ENCODE data around the gene GTF3C4. TPM values are rescaled to one million over a fixed set of nuclear protein-coding genes. Genes with fewer than 3 reads are reported as not detected.
"Not testable (repeated sequence)": the region's sequence is repeated elsewhere in the genome, so short reads cannot be mapped to it uniquely, and the experiment has no call there.

Gene GTF3C4
- total RNA-seq, 1 donor from 2014 or later = 25.9 TPM

DNA sequence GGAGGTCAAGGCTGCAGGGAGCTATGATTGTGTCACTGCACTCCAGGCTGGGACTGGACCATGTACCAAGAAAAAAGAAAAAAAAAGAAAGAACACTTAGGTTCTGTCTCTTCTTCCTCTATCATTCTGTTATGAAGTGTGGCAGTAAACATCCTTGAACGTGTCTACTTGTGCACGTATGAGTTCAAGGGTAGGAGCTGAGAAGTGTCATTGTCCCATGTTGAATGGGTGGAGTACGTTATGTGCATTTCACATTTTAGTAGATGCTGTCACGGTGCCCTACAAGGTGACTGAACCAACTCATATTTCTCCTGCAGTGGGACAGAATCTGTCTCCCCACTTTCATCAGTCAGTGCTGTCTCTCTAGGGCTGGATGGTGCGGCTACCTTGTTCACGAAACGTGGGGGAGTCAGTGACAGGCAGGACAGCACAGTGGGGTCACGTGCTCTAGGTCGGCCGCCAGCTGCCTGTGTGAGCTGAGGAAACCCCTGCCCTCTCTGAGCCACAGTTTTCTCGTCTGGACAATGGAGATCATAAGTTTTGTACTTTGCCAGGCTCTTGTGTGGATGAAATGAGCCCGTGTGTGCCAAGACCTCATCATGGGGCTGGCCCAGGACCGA, 47.2 kb downstream of the GTF3C4 start:
- Mint-ChIP-seq H3K9me3 (no peaks in the 10 kb centered on the region), H3K27me3 (peaks cover 11% of the 10 kb centered on the region), H3K4me1 (ENCODE audit: unreplicated experiment) (no peaks in the 10 kb centered on the region), H3K27ac (no peak overlapping the region), H3K36me3 (no peaks in the 10 kb centered on the region), H3K4me3 (no peak overlapping the region)
- peak; percentile 50 for DNase-seq (ENCODE audit: extremely low spot score, unreplicated experiment)
- TF ChIP-seq, protein P1, sequence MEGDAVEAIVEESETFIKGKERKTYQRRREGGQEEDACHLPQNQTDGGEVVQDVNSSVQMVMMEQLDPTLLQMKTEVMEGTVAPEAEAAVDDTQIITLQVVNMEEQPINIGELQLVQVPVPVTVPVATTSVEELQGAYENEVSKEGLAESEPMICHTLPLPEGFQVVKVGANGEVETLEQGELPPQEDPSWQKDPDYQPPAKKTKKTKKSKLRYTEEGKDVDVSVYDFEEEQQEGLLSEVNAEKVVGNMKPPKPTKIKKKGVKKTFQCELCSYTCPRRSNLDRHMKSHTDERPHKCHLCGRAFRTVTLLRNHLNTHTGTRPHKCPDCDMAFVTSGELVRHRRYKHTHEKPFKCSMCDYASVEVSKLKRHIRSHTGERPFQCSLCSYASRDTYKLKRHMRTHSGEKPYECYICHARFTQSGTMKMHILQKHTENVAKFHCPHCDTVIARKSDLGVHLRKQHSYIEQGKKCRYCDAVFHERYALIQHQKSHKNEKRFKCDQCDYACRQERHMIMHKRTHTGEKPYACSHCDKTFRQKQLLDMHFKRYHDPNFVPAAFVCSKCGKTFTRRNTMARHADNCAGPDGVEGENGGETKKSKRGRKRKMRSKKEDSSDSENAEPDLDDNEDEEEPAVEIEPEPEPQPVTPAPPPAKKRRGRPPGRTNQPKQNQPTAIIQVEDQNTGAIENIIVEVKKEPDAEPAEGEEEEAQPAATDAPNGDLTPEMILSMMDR (conservative IDR thresholded peaks at IDR 0.05) = no peak

- not testable (repeated sequence) for H3K4me1 Mint-ChIP-seq (ENCODE audit: unreplicated experiment); DNase-seq (ENCODE audit: extremely low spot score, unreplicated experiment); H3K4me3 Mint-ChIP-seq; H3K9me3 Mint-ChIP-seq; H3K27ac Mint-ChIP-seq; H3K36me3 Mint-ChIP-seq
- H3K27me3 Mint-ChIP-seq = peaks cover 11% of the 10 kb centered on the region
Observed at GRCh38 chr9:132718381-132718928, 48.2 kb downstream of the GTF3C4 start.

DNA sequence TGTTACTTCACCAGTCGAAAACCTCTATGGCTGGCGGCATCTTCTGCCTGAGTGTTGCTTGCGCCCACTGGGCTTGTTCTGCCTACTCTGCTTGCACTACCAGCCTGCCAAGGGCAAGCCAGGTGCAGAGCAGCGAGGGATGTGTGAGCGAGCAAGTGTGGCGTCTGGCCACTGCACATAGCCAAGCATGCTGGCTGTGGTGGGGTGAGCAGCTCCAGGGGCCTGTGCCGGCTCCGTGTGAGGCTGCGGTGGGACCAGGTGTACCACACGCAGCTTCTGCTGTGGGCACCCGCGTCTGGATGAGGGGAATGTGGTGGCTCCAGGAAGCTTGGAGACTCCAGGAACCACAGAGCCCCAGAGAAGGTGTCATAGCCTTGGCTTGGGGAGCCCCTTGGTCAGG, 51.4 kb downstream of the GTF3C4 start:
- TF ChIP-seq, protein P1 (conservative IDR thresholded peaks at IDR 0.05) = no peak
- Mint-ChIP-seq H3K4me3 (no peak overlapping the region), H3K27ac (no peak overlapping the region), H3K36me3 (no peaks in the 10 kb centered on the region), H3K4me1 (ENCODE audit: unreplicated experiment) (no peaks in the 10 kb centered on the region), H3K27me3 (peaks cover 11% of the 10 kb centered on the region), H3K9me3 (no peaks in the 10 kb centered on the region)
- DNase-seq (ENCODE audit: extremely low spot score, unreplicated experiment) = no peak

- H3K4me3 Mint-ChIP-seq = no peak overlapping the region
- no peaks in the 10 kb centered on the region for H3K4me1 Mint-ChIP-seq (ENCODE audit: unreplicated experiment)
- H3K9me3 Mint-ChIP-seq = no peaks in the 10 kb centered on the region
- no peaks in the 10 kb centered on the region for H3K36me3 Mint-ChIP-seq
- peaks cover 9% of the 10 kb centered on the region for H3K27me3 Mint-ChIP-seq
- TF ChIP-seq, protein P1 (conservative IDR thresholded peaks at IDR 0.05) = no peak
- no peak for DNase-seq (ENCODE audit: extremely low spot score, unreplicated experiment)
- H3K27ac Mint-ChIP-seq = no peak overlapping the region
Observed at GRCh38 chr9:132722564-132723065, 52.4 kb downstream of the GTF3C4 start.

GRCh38 chr9:132723809-132724208, 53.5 kb downstream of the GTF3C4 start:
- H3K9me3 Mint-ChIP-seq = no peaks in the 10 kb centered on the region
- H3K36me3 Mint-ChIP-seq = no peaks in the 10 kb centered on the region
- no peak overlapping the region for H3K27ac Mint-ChIP-seq
- H3K4me3 Mint-ChIP-seq = no peak overlapping the region
- DNase-seq (ENCODE audit: extremely low spot score, unreplicated experiment) = no peak
- H3K27me3 Mint-ChIP-seq = peaks cover 5% of the 10 kb centered on the region
- H3K4me1 Mint-ChIP-seq (ENCODE audit: unreplicated experiment) = no peaks in the 10 kb centered on the region
- TF ChIP-seq, protein P1 (conservative IDR thresholded peaks at IDR 0.05) = no peak

GRCh38 chr9:132725306-132725705, 55.0 kb downstream of the GTF3C4 start:
- Mint-ChIP-seq H3K4me3 (no peak overlapping the region), H3K4me1 (ENCODE audit: unreplicated experiment) (no peaks in the 10 kb centered on the region), H3K27ac (no peak overlapping the region), H3K9me3 (no peaks in the 10 kb centered on the region), H3K36me3 (no peaks in the 10 kb centered on the region), H3K27me3 (peaks cover 5% of the 10 kb centered on the region)
- TF ChIP-seq, protein P1 (conservative IDR thresholded peaks at IDR 0.05) = no peak
- DNase-seq (ENCODE audit: extremely low spot score, unreplicated experiment) = no peak

Measured in type B pancreatic cell (in vitro differentiated cells).